ENCODE data around the gene CFAP119.
A peak's percentile ranks its signal among the peaks of the same experiment; 100 is the strongest.

Gene CFAP119

DNA sequence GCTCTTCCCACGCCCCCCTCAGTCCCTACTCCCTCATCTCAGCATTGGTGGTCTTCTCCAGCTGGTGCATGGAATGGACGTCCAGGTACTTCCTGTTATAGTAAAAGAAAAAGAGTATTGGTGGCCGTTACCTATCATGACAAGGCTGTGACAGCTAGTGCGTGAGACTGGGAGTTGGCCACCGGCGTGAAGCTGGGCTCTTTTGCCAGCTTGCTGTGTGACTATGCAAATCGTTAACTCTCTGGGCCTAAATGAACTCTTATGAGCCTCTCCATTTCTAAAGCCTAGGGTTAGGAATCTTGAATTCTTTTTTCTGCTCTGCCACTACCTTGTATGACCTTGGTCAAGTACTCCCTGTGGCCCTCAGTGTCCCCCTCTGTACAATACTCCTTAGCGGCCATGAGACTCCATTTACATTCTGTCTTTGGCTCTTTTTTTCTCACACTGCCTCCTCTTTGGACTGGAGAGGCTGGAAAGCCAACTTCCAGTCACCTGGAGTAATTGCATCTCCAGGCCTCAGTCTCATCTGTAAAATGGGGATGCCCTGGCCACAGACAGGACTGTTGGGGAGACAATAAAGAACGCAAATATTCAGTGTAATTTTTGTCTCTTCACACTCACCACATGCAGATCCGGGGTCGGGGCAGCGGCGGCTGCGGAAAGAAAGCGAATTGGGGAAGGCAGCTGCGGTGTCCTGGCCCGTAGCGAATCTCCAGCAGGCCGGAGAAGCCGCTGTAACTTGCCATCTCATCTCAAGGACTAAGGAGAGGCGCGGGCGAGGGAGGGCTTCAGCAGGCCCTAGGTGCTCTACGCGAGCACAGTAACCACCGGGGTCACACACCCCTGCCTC is 1.1 kb downstream of the CFAP119 start:
- no peak for DNase-seq

DNA sequence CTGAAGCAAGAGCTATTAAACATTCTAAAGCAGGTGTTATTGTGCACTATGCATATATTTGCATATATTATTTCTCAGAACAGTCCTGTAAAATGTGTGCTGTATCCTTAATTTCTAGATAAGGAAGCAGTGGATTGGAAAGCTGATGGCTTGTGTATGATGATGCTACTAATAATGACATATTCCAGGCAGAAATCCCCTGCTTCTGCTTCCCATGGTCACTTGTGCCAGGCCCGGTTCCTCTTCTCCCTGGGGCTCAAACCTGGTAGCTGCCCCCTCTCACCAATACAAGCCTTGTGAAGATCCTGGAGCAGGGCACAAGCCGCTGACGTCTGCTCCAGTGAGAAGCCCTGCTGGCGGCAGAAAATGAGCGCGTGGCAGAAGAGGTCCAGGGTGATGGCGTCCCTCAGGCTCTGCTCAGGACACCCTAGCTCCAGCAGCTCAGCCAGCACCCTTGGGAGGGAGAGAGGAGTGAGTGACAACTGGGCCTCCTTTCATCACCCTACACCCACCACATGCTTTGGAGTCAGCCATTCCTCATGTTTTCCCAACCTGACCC is 1.8 kb downstream of the CFAP119 start:
- no peak for DNase-seq

DNA sequence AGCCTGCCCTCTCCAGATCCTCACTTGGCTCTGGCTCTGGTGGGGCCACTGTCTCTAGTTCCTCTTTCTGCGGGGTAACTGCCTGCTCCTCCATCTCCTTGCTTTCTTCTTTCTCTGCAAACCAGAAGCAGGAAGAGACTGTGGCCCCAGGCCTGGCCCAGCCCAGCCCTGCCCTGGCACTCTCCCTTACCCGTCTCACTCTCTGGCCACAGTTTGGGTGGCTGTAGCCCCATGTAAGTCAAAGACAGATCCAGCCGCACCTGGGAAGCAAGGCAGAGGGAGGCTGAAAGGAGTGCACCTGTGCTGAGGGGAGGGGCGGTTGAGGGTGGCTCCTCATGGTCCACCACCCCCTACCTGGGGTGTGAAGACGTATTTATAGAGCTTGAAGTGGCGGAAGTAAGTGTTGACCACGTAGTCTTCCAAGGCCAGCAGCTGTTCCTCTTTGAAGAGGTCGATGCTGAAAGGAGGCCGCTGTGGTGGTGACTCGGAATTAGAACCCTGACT is 2.8 kb downstream of the CFAP119 start:
- no peak for DNase-seq

DNA sequence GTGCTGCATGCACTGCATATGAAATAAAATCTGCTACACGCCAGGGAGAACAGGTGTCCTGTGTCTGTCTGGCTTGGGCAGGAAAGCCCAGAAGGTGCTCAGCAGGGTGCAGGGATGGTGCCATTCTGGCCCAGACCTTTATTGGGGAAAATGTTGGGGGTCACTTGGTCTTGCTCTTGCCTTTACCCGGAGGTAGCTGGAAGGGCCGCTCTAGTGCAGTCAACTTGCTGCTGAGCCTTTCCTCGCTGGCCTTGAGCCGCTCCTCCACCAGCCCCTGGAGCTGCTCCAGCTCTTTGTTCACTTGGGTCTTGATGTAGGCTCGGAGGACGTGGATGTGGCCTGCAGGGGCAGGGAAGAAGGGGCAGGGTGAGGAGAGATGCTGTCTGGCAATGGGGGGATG is 4.5 kb downstream of the CFAP119 start:
- no peak for DNase-seq

DNA sequence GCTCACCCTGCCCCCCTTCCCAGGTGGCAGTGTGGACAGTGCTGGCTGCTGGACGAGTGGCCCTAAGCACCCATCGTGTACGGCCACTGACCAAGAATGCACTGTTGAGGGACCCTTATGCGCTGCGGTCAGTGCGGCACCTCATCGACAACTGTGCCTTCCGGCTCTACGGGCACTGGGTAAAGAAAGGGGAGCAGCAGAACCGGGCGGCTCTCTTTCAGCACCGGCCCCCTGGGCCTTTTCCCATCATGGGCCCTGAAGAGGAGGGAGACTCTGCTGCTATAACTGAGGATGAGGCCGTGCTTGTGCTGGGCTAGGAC is 5.1 kb downstream of the CFAP119 start:
- DNase-seq, result no peak

DNA sequence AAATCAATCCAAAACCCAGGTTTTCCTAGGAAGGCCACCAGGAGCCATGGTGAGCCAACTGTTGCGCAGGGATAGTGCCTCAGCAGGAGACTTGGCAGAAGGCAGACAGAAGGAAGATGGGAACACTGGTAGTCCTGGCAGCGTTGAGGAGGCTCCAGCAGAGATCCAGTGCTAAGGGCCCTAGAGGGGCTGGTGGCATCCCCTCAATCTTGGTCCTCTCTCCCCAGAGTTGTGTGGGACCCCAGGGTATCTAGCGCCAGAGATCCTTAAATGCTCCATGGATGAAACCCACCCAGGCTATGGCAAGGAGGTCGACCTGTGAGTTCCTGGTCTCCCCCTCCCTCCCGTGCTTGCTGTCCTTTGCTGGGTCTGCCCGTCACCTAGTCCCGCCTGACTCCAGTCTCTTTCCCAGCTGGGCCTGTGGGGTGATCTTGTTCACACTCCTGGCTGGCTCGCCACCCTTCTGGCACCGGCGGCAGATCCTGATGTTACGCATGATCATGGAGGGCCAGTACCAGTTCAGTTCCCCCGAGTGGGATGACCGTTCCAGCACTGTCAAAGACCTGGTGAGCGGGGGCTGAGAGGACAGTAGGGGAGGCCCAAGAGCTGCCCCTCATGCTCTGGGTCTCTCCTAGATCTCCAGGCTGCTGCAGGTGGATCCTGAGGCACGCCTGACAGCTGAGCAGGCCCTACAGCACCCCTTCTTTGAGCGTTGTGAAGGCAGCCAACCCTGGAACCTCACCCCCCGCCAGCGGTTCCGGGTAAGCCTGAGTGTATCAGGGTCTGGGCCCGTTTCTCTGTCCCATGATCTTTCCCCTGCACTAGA is 5.7 kb downstream of the CFAP119 start:
- no peak for DNase-seq

DNA sequence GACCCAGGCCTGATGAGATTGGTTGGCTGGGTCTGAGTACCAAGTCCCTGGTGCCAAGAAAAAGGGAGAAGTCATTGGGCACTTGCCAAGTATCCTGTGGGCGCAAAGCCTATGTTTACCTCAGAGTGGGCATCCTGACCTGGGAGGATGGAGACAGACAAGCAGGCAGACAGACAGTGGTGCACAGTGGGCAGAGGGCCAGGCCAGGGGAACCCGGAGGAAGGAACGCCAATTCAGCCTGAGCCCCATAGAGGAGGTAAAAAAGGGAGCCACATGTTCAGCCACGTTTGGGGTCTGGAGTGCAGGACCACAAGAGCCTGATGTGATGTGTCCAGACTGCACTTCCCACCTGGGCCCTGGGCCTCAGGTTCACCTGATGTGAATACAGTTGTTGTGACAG is 8.3 kb downstream of the CFAP119 start:
- DNase-seq, result no peak

DNA sequence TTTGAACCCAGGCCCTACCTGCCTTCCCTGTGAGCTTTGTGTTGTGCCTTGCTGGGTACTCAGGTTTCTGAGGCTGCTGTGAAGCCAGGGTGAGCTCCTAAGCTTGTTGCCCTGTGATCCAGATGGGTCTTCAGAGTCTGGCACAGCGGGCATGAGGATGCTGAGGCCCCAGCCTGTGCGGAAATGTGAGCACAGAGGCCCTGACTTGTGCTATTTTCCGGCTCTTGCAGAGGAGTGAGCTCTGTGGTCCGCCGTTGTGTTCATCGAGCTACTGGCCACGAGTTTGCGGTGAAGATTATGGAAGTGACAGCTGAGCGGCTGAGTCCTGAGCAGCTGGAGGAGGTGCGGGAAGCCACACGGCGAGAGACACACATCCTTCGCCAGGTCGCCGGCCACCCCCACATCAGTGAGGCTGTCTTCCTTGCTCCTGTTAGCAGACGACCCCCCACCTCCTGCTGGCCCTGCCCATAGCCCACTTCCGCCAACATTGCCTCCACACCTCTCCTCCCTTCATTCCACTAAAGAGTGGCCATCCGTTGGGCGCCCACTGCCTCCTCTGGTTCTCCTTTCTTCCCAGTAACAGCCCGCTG is 10.9 kb downstream of the CFAP119 start:
- DNase-seq, result no peak

DNA sequence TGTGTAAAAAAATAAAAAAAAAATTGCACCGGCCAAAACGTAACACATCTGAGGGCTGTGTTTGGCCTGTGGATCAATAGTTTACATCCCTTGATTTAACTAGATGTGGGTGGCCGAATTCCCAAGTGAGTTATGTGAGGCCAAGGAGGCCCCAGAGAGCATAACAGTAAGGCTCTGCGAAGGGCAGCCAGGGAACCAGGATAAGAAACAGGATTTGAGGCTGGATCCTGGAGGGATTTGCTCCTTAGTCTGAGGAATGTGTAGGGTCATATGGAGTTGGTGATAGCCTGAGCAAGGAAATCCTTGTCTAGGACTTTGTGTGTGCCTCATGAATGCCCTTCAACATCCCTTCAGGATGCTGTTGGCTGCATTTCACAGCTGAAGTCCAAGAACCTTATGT is 11.7 kb downstream of the CFAP119 start:
- DNase-seq, result no peak

DNA sequence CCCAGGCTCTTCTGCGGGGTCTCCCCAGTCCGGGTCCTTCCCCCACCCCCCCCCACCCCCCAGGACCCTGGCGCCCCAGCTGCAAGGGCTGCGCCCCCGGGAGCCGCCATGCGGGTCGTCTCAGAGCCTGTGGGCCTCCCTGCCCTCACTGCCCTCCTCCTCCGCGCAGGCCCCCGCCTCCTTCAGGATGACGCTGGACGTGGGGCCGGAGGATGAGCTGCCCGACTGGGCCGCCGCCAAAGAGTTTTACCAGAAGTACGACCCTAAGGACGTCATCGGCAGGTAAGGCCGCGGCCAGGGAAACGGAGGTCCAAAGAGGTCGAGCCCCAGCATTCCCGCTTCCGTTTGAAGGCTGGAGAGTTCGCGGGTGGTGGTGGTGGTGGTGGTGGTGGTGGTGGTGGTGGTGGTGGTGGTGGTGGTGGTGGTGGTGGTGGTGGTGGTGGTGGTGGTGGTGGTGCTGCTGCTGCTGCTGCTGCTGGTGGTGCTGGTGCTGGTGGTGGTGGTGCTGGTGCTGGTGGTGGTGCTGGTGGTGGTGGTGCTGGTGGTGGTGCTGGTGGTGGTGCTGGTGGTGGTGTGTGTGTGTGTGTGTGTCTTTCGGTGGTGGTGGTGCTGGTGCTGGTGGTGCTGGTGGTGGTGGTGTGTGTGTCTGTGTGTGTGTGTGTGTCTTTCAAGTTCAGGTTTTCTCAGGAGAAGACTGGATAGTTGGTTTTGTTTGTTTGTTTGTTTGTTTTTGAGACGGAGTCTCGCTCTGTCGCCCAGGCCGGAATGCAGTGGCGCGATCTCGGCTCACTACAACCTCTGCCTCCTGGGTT is 13.0 kb downstream of the CFAP119 start:
- no peak for DNase-seq

DNA sequence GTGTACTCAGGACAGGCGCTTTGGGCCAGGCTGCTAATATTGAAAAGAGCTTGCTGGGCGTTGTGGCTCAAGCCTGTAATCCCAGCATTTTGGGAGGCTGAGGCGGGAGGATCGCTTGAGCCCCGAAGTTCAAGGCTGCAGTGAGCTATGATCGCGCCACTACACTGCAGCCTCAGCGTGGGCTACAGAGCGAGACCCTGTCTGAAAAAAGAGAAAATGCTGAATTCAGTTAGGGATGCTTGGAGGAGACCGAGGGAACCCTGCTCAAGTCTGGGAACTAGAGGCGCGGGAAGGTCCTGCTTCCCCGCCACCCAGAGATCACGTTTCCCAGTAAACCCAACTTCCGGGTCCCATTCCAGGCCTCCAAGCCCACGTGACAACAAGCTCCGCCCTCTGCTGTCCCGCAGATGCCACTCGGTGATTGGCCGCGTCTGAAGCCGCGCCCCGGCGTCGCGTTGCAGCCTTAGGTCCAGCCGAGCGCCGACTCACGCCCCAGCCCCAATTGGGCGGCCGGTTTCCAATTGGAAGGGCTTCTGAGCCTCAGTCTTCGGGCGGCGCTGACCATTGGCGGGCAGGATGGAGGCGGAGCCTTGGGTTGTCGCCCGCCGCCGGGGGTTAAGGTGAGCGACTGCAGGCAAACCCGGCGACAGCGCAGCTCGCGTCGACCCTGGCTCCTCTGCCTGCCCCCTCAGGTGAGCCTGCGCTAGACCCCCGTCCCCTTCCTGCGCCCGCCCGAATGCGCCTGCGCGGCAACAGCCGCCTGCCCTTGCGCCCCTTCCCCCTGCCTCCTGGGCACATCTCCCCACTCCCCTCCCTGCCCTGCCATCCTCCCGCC is 13.8 kb downstream of the CFAP119 start, which contains the start of gene PHKG2:
Gene PHKG2 (plus strand): TSS at position 627 of the 835 bp plus-strand sequence. CDS start 396 bp downstream, outside the sequence.
- peak; percentile 77 for DNase-seq

DNA sequence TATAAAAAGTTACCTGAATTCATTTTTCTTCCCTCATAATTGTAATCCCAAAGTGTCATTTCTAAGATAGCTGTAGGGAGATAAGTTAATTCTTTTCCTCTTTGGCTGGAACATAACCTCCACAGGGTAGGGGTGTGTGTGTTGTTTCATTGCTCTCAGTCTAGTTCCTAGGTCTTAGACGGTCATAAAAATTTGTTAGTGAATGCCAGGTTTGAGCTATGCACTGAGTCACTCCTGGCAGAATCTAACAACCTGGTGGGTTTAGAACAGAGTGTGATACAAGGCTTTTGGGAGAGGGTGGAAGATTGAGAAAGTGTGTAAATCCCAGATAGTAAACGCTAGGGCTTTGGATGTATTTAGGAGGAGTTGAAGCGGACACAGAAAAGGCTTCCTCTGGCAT is 14.5 kb downstream of the CFAP119 start:
- no peak for DNase-seq

DNA sequence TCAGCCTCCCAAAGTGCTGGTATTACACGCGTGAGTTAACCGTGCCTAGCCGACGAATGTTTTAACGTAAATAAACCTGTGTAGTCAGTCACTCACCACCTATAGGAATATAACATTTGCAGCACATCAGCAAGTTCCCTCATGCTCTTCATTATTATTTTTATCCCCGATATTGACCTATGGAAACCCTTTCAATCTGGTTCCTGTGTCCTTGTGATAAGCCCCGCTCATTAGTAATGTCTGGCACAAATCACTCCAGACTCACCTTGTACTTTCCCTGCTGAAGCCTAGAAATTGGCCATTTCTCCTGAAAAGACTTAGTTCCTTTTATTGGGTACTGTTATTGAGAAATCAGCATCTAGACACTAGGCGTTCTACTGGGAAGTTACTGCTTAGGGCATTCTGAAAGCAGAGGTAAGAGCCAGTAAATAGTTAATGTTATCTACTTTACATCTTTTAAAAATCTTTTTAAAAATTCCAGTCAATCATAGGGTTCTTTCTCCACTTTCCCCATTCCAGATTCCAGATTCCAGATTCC is 15.2 kb downstream of the CFAP119 start:
- DNase-seq, result no peak

DNA sequence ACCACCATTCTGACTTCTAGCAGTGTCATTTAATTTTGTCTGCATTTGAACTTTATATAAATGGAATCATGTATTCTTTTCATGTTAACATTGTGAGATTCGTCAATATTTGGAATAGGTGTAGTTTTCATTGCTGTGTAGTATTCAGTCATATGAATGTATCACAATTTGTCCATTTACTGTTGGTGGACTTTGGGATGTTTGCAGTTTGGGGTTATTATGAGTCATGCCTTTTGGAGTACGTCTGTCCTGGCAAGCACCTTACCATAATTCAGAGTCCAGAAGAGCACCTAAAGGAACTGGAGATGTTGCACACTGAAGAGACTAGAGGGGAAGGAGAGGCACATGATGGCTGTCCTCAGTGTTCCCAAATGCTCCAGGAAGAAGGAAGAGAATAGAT is 16.8 kb downstream of the CFAP119 start:
- DNase-seq, result no peak

DNA sequence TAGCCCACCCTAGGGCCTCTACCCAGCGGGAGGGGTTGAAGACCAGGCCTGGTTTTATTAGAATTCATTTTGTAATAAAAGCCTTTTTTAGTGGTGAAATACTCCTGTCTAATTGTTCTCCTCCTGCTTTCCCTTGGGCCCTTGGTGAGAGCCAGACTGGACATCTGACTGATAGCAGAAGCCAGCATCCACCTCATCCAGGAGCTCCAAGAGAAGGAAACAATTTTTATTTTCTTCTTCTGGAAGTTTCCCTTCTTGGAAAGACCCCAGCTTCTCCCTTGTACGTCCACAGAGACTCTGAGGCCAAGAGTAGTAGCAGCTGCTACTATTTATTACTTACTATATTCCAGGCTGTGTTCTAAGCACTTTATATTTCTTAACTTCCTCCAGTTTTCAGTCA is 17.7 kb downstream of the CFAP119 start:
- no peak for DNase-seq

DNA sequence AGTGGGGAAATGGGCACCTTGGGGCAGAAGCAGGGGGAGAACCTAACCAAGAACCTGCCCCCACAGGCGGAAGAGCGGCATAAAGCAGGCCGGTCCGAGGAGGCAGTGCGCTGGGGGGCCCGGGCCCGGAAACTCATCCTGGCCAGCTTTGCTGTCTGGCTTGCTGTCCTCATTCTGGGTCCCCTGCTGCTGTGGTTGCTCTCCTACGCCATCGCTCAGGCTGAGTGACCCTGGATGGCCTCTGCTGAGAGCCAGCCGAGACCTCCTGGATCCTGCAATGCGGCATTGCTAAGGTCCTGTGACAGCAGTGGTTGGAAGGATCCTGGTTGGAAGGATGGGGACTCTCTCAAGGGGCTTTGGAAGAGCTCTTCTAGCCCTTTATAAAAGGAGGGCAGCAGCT is 18.1 kb downstream of the CFAP119 start:
- DNase-seq, result no peak

DNA sequence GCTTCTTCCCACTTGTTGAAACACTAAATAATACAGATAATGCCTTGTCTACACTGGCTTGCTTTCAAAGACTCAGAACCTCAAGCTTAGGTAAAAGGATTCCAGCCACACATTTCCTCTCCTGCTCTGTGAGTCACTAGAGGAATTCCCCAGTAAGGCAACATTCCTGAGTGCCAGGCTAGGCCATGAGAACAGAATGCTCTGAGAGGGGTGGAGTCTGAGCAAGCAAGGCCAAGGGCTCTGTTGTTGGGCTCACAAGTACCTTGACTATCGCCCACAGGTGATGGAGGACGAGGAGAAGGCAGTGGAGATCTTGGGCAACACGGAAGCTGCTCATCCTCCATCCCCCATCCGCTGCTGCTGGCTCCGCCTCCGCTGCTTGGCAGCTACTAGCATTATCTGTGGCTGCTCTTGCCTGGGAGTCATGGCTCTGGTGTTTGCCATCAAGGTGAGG is 20.4 kb downstream of the CFAP119 start:
- peak; percentile 12 for DNase-seq

DNA sequence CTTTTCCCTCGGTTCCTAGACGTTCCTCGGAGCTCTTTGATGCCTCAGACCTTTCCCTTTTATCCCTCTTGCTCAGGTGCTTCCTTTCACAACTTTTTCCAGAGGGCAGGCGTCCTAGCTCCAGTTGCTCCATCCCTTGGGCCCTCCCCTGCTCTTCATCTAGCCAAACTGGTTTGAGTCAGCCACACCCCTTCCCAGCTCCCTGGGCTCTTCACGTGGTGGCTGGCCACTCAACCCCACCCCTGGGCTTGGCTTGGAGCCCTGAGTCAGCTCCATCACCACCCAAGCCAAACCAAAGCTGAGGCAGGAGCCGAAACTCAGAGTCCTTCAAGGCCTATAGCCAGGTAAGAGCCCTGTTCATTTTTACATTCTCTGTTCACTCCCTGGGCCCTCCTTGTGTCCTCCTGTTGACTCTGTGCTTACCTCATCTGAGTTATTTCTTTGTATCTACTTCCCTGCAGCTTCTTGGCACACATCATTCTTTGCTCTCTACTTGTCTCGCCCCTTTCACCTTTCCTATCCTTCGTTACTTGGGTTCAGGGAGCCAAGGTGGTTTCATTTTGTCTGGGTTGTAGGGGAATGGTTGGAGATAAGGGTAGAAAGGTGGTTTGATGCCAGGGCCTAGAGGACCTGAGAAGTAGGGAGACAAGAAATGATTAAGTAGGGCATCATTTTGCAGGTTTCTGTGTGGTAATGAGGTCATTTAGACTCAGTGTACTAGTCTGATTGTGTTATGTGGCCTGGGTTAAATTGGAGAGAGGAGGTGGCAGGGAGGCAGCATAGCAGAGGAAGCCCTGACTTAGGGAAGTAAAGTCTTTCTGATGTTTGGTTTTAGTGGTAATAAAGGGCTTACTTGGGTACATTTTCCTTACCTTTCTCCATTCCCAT is 21.3 kb downstream of the CFAP119 start:
- DNase-seq, result no peak

DNA sequence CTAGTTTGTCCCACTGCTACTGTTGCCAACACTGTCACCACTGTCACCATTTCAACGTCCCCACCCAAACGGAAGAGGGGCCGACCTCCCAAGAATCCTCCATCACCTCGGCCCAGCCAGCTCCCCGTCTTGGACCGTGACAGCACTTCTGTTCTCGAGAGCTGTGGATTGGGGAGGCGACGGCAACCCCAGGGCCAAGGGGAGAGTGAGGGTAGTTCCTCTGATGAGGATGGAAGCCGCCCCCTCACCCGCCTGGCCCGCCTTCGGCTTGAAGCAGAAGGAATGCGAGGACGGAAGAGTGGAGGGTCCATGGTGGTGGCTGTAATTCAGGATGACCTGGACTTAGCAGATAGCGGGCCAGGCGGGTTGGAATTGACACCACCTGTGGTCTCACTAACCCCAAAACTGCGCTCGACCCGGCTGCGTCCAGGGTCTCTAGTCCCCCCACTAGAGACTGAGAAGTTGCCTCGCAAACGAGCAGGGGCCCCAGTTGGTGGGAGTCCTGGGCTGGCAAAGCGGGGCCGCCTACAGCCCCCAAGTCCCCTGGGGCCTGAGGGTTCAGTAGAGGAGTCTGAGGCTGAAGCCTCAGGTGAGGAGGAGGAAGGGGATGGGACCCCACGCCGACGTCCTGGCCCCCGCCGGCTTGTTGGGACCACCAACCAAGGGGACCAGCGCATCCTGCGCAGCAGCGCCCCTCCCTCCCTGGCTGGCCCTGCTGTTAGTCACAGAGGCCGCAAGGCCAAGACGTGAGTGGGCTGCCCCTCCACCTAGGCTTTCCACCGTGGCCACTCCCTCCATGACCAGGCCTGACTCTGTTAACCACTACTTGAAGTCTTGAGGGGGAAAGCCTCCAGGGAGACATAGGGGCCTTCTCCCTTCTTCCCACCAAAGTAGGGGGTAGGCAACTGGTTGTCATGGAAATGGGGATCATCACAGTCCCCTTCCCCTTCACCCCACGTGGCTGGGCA is 22.6 kb downstream of the CFAP119 start:
- no peak for DNase-seq
